ENCODE data around the gene DHFR. TPM values are rescaled to one million over a fixed set of nuclear protein-coding genes. Genes with fewer than 3 reads are reported as not detected.

The DHFR gene
- total and polyA plus RNA-seq, 9 of the 15 experiments (the other 6 are each of a cell fraction or from before 2014, with no cell fraction given) = 45.6 to 176 (median 97.7) TPM

- Histone ChIP-seq H3K4me2 (ENCODE audit: insufficient read depth, low read length) (no peak overlapping the region), H3K9me3 (replicated peaks; ENCODE audit: control insufficient read depth, insufficient read depth, low read depth, low read length) (no peaks in the 10 kb centered on the region), H3K9me1 (ENCODE audit: control insufficient read depth, insufficient read depth, low read length) (no peaks in the 10 kb centered on the region), H3K4me1 (replicated peaks in 1 of 2; ENCODE audit: control insufficient read depth in 2 of 2, insufficient read depth in 2 of 2, low read length in 2 of 2) (peaks cover 0 to 5% of the 10 kb centered on the region in 2 experiments; a peak in 1 of 5 replicates), H3K27me3 (ENCODE audit: control insufficient read depth in 2 of 2, insufficient read depth in 2 of 2, low read length in 2 of 2) (no peaks in the 10 kb centered on the region), H3K79me2 (ENCODE audit: control insufficient read depth, insufficient read depth, low read length) (no peaks in the 10 kb centered on the region), H3K4me3 (no peak overlapping the region), H2AFZ (ENCODE audit: low read depth, low read length) (no peak overlapping the region), H4K20me1 (replicated peaks; ENCODE audit: control insufficient read depth, insufficient read depth, low read length) (no peaks in the 10 kb centered on the region), H3K9ac (ENCODE audit: insufficient read depth in 1 of 2, low read depth in 2 of 2, low read length in 2 of 2) (no peak overlapping the region), H3K36me3 (ENCODE audit: control insufficient read depth, insufficient read depth, low read length) (peaks cover 63% of the 10 kb centered on the region), H3K27ac (ENCODE audit: extremely low read depth, low read depth, low read length) (no peak overlapping the region)
- peak; percentile 56 to 82 (median 63) for DNase-seq (ENCODE audit: extremely low read depth in 1 of 4, low spot score in 3 of 4)
- POLR2A ChIA-PET = interaction anchor here (0.5 kb wide), 1 partner anchor 57 kb away, joined by 4 read pairs; no protein-coding TSS in a partner anchor
- intact Hi-C loops (cut with micrococcal nuclease) (loop anchor here (1.0 to 5.0 kb wide), 3 partner anchors 191 to 580 kb away; no protein-coding TSS in a partner anchor), in situ Hi-C loops (cut with MboI) (loop anchor here (10.0 kb wide), 1 partner anchor 587 kb away; no protein-coding TSS in a partner anchor)
- BruUV-seq (replicated peaks) = no TSS peak
- peak; percentile 95 for ATAC-seq
- WGBS (ENCODE audit: insufficient coverage, low coverage, missing lambda C conversion rate) = 2% methylated on average over 7 of the region's 7 CpGs
- FAIRE-seq = peak; percentile 67
- CTCF ChIA-PET (ENCODE audit: low intra/inter-chr PET ratio) = interaction anchor here (1.6 kb wide), 1 partner anchor 581 kb away, joined by 6 read pairs; no protein-coding TSS in a partner anchor
- TF ChIP-seq ZNF197 (CRISPR knock-in tag; IDR thresholded peaks at IDR 0.05; ENCODE audit: low read depth) (no peak), ZFPM2 (CRISPR knock-in tag; IDR thresholded peaks at IDR 0.05) (no peak), CTCF (IDR thresholded peaks at IDR 0.05 in 2 of 3, conservative IDR thresholded peaks at IDR 0.05 in 1 of 3; ENCODE audit: insufficient read depth in 2 of 3, low read depth in 1 of 3, low read length in 3 of 3) (peak; percentile 69 to 80 (median 73)), TAF7 (tag; IDR thresholded peaks at IDR 0.05) (no peak), SREBF1 (IDR thresholded peaks at IDR 0.05; ENCODE audit: borderline replicate concordance, low read depth, low read length) (no peak), SMC3 (conservative IDR thresholded peaks at IDR 0.05; ENCODE audit: insufficient read depth, low read depth, low read length) (peak; percentile 65), RAD21 (CRISPR knock-in tag; conservative IDR thresholded peaks at IDR 0.05 in 1 of 2, IDR thresholded peaks at IDR 0.05 in 1 of 2) (peak; percentile 74 to 76), ELF4 (CRISPR knock-in tag; IDR thresholded peaks at IDR 0.05) (no peak), FOXO4 (CRISPR knock-in tag; IDR thresholded peaks at IDR 0.05) (no peak), KDM1A (IDR thresholded peaks at IDR 0.05) (no peak), DEAF1 (CRISPR knock-in tag; IDR thresholded peaks at IDR 0.05) (peak; percentile 60)
Measured at GRCh38 chr5:80672140-80672736, 17.5 kb upstream of the DHFR start.
